Smooth muscle cell (in vitro differentiated cells): ENCODE data around the gene FOXF2. TPM values are rescaled to one million over a fixed set of nuclear protein-coding genes. Genes with fewer than 3 reads are reported as not detected.
A peak's percentile ranks its signal among the peaks of the same experiment; 100 is the strongest.

ENCODE experiments used
- DNase-seq: peaks from one replicate; lab custom pipeline; 2025; ENCODE audit not compliant: unreplicated experiment; lab: John Stamatoyannopoulos, UW
- H2AFZ ChIP-seq: fragments of 200-600 bp; sonication (generic); 2 replicates; pipeline ENCODE4 v1.6.0; 2016; ENCODE audit warnings: antibody characterized with exemption, low read depth, mild to moderate bottlenecking
- H3F3A ChIP-seq: fragments of 200-600 bp; sonication (generic); 2 replicates; pipeline ENCODE4 v1.6.0; 2017; ENCODE audit warnings: antibody characterized with exemption, low read depth
- H3K27ac ChIP-seq: fragments of 200-600 bp; sonication (generic); 2 replicates; pipeline ENCODE4 v1.5.1; 2016; ENCODE audit warnings: low read depth, mild to moderate bottlenecking
- H3K27me3 ChIP-seq: fragments of 200-600 bp; sonication (generic); 2 replicates; pipeline ENCODE4 v1.6.1; 2016; ENCODE audit warnings: low read depth, mild to moderate bottlenecking
- H3K36me3 ChIP-seq: fragments of 200-600 bp; sonication (generic); 2 replicates; pipeline ENCODE4 v1.5.1; 2016; ENCODE audit warnings: low read depth
- H3K4me1 ChIP-seq: fragments of 200-600 bp; sonication (generic); 2 replicates; pipeline ENCODE4 v1.5.1; 2016; ENCODE audit warnings: low read depth
- H3K4me2 ChIP-seq: fragments of 200-600 bp; sonication (generic); 2 replicates; pipeline ENCODE4 v1.6.0; 2016; ENCODE audit warnings: mild to moderate bottlenecking
- H3K4me3 ChIP-seq: fragments of 200-600 bp; sonication (generic); 2 replicates; pipeline ENCODE4 v1.5.1; 2016; ENCODE audit warnings: mild to moderate bottlenecking
- H3K79me2 ChIP-seq: fragments of 200-600 bp; sonication (generic); 2 replicates; pipeline ENCODE4 v1.6.0; 2016; ENCODE audit warnings: low read depth, mild to moderate bottlenecking
- H3K9ac ChIP-seq: fragments of 200-600 bp; sonication (generic); 2 replicates; pipeline ENCODE4 v1.6.0; 2016; ENCODE audit warnings: low read depth
- H3K9me3 ChIP-seq: fragments of 200-600 bp; sonication (generic); replicated peaks from 2 replicates; pipeline ENCODE4 v1.5.1; 2016; ENCODE audit warnings: low read depth
- H4K20me1 ChIP-seq: fragments of 200-600 bp; sonication (generic); 2 replicates; pipeline ENCODE4 v1.6.0; 2016; ENCODE audit warnings: low read depth
- WGBS: methylation state at CpG from one replicate; pipeline ENCODE4 v1.1.7; 2016; ENCODE audit warnings: low lambda C conversion rate; 5-methylcytosine and 5-hydroxymethylcytosine counted together
- polyA plus RNA-seq: library from polyadenylated mRNA; unstranded; fragments of >200 nt; fragmentation: Nextera tagmentation; extraction: Ambion mirVana; gene quantifications from 2 replicates; pipeline ENCODE4 v1.2.1, GENCODE V29; 2016
- total RNA-seq: library from RNA; depleted of rRNA; stranded (reverse); fragments of >200 nt; gene quantifications from 2 replicates; pipeline ENCODE4 v1.2.3, GENCODE V29; 2014
- TF ChIP-seq, protein P1 (sequence below): fragments of 200-600 bp; sonication (generic); IDR thresholded peaks from 2 replicates; pipeline ENCODE4 v1.5.1; 2017; ENCODE audit warnings: borderline replicate concordance, mild to moderate bottlenecking, antibody characterized with exemption; ENCODE audit not compliant: insufficient read depth, poor library complexity, severe bottlenecking

FOXF2 gene
- total and polyA plus RNA-seq, 2 experiments from 2014 or later, result 3.5 to 4.8 TPM

DNA sequence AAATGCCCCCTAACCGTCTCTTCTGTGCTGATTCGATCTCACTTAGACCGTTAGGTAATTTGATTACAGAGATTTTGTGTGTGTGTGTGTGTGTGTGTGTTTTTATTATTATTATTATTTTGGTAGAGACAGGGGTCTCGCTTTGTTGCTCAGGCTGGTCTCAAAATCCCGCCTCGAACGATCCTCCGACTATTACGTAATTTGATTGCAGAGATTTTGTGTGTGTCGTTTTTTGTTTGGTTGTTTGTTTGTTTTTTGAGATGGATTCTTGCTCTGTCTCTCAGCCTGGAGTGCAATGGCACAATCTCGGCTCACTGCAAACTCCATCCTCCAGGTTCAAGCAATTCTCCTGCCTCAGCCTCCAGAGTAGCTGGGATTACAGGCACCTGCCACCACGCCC, 28.3 kb downstream of the FOXF2 start:
- no peaks in the 10 kb centered on the region for H3F3A ChIP-seq
- H3K36me3 ChIP-seq, result no peaks in the 10 kb centered on the region
- no peak overlapping the region for H3K4me2 ChIP-seq
- H2AFZ ChIP-seq, result no peak overlapping the region
- no peak overlapping the region for H3K27ac ChIP-seq
- 96% methylated on average over 12 of the region's 12 CpGs for WGBS
- no peaks in the 10 kb centered on the region for H4K20me1 ChIP-seq
- no peak overlapping the region for H3K9ac ChIP-seq
- no peaks in the 10 kb centered on the region for H3K4me1 ChIP-seq
- TF ChIP-seq, protein P1, sequence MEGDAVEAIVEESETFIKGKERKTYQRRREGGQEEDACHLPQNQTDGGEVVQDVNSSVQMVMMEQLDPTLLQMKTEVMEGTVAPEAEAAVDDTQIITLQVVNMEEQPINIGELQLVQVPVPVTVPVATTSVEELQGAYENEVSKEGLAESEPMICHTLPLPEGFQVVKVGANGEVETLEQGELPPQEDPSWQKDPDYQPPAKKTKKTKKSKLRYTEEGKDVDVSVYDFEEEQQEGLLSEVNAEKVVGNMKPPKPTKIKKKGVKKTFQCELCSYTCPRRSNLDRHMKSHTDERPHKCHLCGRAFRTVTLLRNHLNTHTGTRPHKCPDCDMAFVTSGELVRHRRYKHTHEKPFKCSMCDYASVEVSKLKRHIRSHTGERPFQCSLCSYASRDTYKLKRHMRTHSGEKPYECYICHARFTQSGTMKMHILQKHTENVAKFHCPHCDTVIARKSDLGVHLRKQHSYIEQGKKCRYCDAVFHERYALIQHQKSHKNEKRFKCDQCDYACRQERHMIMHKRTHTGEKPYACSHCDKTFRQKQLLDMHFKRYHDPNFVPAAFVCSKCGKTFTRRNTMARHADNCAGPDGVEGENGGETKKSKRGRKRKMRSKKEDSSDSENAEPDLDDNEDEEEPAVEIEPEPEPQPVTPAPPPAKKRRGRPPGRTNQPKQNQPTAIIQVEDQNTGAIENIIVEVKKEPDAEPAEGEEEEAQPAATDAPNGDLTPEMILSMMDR, result no peak
- H3K4me3 ChIP-seq, result no peak overlapping the region
- H3K79me2 ChIP-seq, result no peaks in the 10 kb centered on the region
- H3K27me3 ChIP-seq, result no peaks in the 10 kb centered on the region
- DNase-seq, result no peak
- no peaks in the 10 kb centered on the region for H3K9me3 ChIP-seq

DNA sequence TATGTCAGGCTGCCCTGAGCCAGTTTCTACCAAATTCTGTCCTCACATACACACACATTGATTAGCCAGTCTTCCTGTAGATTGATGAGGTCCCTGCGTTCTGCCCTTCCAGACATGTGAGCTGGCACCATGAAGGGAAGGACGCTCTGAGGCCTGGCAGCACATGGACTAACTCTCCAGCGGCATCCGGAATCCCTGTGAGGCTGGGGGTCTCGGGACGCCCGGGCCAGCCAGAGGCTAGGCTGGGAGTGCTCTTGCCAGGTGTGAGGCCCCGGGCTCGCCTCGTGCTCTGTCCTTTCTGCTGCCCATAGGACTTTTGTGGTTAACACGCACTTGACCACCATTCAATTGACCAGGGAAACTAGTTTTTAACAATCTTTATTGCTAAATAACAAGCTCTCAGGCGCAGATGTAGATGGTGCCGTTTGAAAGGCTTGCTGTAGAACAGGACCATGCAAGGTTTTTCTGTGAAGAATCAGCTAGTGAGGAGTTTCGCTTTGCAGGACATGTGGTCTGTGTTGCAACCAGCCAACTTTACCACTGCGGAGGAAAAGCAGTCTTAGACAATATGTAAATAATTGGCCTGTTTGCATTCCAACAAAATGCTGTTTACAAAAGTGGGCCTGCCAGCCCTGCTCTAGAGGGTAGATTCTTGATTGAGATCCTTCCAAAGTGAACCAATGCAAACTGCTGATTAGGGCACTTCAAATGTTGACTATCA, 29.3 kb downstream of the FOXF2 start:
- no peaks in the 10 kb centered on the region for H3K9me3 ChIP-seq
- H3K4me1 ChIP-seq, result no peaks in the 10 kb centered on the region
- H3F3A ChIP-seq, result no peaks in the 10 kb centered on the region
- no peak overlapping the region for H3K9ac ChIP-seq
- no peaks in the 10 kb centered on the region for H4K20me1 ChIP-seq
- H3K36me3 ChIP-seq, result no peaks in the 10 kb centered on the region
- TF ChIP-seq, protein P1, result no peak
- no peak overlapping the region for H2AFZ ChIP-seq
- H3K27ac ChIP-seq, result no peak overlapping the region
- no peaks in the 10 kb centered on the region for H3K79me2 ChIP-seq
- DNase-seq, result no peak
- 73% methylated on average over 15 of the region's 15 CpGs for WGBS
- H3K27me3 ChIP-seq, result no peaks in the 10 kb centered on the region
- H3K4me3 ChIP-seq, result no peak overlapping the region
- peak overlapping the region; percentile 11 for H3K4me2 ChIP-seq

DNA sequence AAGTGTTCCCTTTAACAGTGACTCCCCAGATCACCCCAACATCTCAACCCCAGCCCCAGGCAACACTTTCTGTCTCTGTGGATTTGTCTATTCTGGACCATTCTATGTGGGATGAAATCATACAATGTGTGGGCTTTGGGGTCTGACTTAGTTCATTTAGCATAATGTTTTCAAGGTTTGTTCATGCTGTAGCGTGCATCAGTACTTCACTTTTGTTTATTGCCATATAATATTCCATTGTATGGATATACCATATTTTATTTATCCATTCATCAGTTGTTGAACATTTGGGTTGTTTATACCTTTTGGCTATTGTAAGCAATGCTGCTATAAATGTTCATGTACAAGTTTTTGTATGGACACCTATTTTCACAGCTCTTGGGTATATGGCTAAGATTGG, 31.0 kb downstream of the FOXF2 start:
- H3K27me3 ChIP-seq, result no peaks in the 10 kb centered on the region
- 86% methylated on average over 1 of the region's 1 CpG for WGBS
- no peaks in the 10 kb centered on the region for H3K36me3 ChIP-seq
- no peak overlapping the region for H3K4me2 ChIP-seq
- no peak for DNase-seq
- TF ChIP-seq, protein P1, result no peak
- no peaks in the 10 kb centered on the region for H3K79me2 ChIP-seq
- H3K4me1 ChIP-seq, result no peaks in the 10 kb centered on the region
- no peak overlapping the region for H3K4me3 ChIP-seq
- H3K9ac ChIP-seq, result no peak overlapping the region
- no peak overlapping the region for H2AFZ ChIP-seq
- H3F3A ChIP-seq, result no peaks in the 10 kb centered on the region
- no peaks in the 10 kb centered on the region for H4K20me1 ChIP-seq
- H3K9me3 ChIP-seq, result no peaks in the 10 kb centered on the region
- no peak overlapping the region for H3K27ac ChIP-seq

DNA sequence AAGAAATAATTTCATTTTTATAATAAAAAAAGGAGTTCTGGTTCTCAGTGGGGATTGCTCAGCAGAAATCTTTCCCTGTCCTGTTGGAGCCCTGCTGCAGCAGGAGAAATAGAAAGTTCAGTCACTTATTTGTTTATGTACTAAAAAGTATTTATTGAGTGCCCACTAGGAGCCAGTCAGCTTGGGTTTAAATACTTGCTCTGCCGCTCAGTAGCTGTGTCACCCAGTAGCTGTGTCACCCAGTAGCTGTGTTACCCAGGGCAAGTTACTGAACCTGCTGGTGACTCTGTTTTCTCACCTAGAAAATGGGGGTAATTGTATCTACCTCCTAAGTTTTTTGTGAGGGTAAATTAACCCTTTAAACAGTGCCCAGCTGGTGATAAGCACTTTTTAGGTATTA, 32.9 kb downstream of the FOXF2 start:
- Histone ChIP-seq H3K4me1 (no peaks in the 10 kb centered on the region), H3F3A (no peaks in the 10 kb centered on the region), H3K79me2 (no peaks in the 10 kb centered on the region), H3K4me3 (no peak overlapping the region), H2AFZ (no peak overlapping the region), H3K27ac (no peak overlapping the region), H4K20me1 (no peaks in the 10 kb centered on the region), H3K27me3 (no peaks in the 10 kb centered on the region), H3K4me2 (no peak overlapping the region), H3K9ac (no peak overlapping the region), H3K36me3 (no peaks in the 10 kb centered on the region), H3K9me3 (no peaks in the 10 kb centered on the region)
- TF ChIP-seq, protein P1, result no peak
- DNase-seq, result no peak
- WGBS, result 67% methylated on average over 1 of the region's 1 CpG
